Sigmoid colon (tissue), 4 donors: Measurements from ENCODE around the gene APOLD1.

Source experiments
- EP300 ChIP-seq, 4 donors: sonication (generic); formaldehyde crosslinking; IDR thresholded peaks; one replicate each; pipeline ENCODE4 v1.6.1; 2017; ENCODE audit warnings: antibody characterized with exemption in 4 of 4
- POLR2A ChIP-seq, 2 donors: fragments of 450-650 bp; IDR thresholded peaks; one replicate each; pipeline ENCODE4 v1.6.1; 2016; ENCODE audit warnings: antibody characterized with exemption in 2 of 2, mild to moderate bottlenecking in 2 of 2, moderate library complexity in 2 of 2
- POLR2AphosphoS5 ChIP-seq, 4 donors: sonication (generic); formaldehyde crosslinking; IDR thresholded peaks; one replicate each; pipeline ENCODE4 v1.6.1; 2017; ENCODE audit warnings: antibody characterized with exemption in 4 of 4
- TF ChIP-seq, protein P1 (sequence below), 4 experiments: fragments of 450-650 bp in 3 of 4; fragments of 200-600 bp in 1 of 4; IDR thresholded peaks; one replicate each; pipeline ENCODE4 v1.5.1; 2016 to 2019; ENCODE audit warnings: antibody characterized with exemption in 4 of 4, mild to moderate bottlenecking in 3 of 4, moderate library complexity in 2 of 4

DNA sequence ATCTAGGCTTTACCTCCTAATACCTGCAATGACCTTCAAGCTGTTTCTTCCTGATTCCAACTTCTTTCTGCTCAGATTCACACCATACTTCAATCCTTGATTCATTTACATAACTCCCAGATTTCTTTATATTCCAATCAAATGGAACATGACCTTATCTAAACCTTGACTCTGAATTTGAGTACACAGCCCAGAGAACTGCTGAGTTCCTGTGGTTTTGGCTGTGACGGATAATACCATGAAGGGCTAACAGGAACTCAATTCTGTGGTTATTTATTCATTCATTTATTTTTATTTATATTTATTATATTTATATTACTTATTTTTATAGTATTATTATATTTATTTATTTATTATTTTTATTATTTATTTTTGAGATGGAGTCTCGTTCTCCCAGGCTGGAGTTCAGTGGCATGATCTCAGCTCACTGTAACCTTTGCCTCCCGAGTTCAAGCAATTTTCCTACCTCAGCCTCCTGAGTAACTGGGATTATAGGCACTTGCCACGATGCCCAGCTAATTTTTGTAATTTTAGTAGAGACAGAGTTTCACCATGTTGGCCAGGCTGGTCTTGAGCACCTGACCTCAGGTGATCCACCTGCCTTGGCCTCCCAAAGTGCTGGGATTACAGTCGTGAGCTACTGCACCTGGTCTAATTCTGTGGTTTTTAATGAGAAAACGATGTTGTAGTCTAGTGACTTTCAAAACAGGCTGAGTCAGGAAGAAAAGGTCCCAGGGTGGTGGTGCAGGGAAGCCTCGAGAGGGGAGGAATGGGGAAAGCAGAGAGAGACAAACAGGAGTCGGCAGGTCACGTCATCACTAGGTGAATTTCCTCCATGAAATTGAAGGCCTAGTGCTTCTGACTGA lies 11.7 kb downstream of the APOLD1 start:
- TF ChIP-seq, protein P1, sequence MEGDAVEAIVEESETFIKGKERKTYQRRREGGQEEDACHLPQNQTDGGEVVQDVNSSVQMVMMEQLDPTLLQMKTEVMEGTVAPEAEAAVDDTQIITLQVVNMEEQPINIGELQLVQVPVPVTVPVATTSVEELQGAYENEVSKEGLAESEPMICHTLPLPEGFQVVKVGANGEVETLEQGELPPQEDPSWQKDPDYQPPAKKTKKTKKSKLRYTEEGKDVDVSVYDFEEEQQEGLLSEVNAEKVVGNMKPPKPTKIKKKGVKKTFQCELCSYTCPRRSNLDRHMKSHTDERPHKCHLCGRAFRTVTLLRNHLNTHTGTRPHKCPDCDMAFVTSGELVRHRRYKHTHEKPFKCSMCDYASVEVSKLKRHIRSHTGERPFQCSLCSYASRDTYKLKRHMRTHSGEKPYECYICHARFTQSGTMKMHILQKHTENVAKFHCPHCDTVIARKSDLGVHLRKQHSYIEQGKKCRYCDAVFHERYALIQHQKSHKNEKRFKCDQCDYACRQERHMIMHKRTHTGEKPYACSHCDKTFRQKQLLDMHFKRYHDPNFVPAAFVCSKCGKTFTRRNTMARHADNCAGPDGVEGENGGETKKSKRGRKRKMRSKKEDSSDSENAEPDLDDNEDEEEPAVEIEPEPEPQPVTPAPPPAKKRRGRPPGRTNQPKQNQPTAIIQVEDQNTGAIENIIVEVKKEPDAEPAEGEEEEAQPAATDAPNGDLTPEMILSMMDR (IDR thresholded peaks at IDR 0.05): no peak
- no peak for TF ChIP-seq POLR2A (IDR thresholded peaks at IDR 0.05)
- no peak for TF ChIP-seq EP300 (IDR thresholded peaks at IDR 0.05)
- TF ChIP-seq POLR2AphosphoS5 (IDR thresholded peaks at IDR 0.05): no peak
